NB4 (cell line): ENCODE data around the gene SPATA17.

Experiments used
- CTCF ChIP-seq: IDR thresholded peaks from one replicate; pipeline ENCODE4 v1.5.1; 2012; ENCODE audit warnings: low read depth, low read length
- MAX ChIP-seq: IDR thresholded peaks from 2 replicates; pipeline ENCODE4 v1.6.1; 2011; ENCODE audit warnings: low read depth, low read length
- MYC ChIP-seq: IDR thresholded peaks from 2 replicates; pipeline ENCODE4 v1.6.1; 2011; ENCODE audit warnings: low read depth, low read length
- POLR2A ChIP-seq: IDR thresholded peaks from 2 replicates; pipeline ENCODE4 v1.6.1; 2011; ENCODE audit warnings: mild to moderate bottlenecking; ENCODE audit not compliant: insufficient read length; ENCODE audit errors: extremely low read depth

GRCh38 chr1:217715681-217716080, 84.5 kb downstream of the SPATA17 start:
- TF ChIP-seq CTCF, result no peak
- TF ChIP-seq POLR2A, result no peak
- TF ChIP-seq MAX, result no peak
- no peak for TF ChIP-seq MYC
